IMR-90 (cell line): Measurements from ENCODE around the gene VEGFC. TPM values are rescaled to one million over a fixed set of nuclear protein-coding genes. Genes with fewer than 3 reads are reported as not detected.

Source experiments
- ATAC-seq: fragments of 200-7000 bp; cut with Tn5 transposase; 2 replicates; pipeline ENCODE4 v1.9.1; 2020; ENCODE audit warnings: low read depth, mild to moderate bottlenecking, moderate library complexity
- BruUV-seq: library from RNA; stranded (reverse); fragments of 400-500 nt; replicated peaks from 2 replicates; lab custom pipeline; 2021; lab: Mats Ljungman, UMichigan
- CTCF ChIA-PET: fragments of 300-600 bp; formaldehyde crosslinking; extraction: SDS; loops from one replicate; lab custom pipeline; 2021; ENCODE audit warnings: antibody characterized with exemption; lab: Yijun Ruan, JAX
- POLR2A ChIA-PET: fragments of 300-600 bp; sonication (Branson Sonifier 250); formaldehyde crosslinking; loops from one replicate; lab custom pipeline; 2022; ENCODE audit warnings: antibody characterized with exemption; ENCODE audit not compliant: unreplicated experiment; lab: Charles Lee
- DNase-seq: peaks from one replicate; pipeline ENCODE4 v3.0.0; 2013
- H2AFZ ChIP-seq: replicated peaks from 2 replicates; pipeline ENCODE3; 2013; ENCODE audit warnings: low read length, mild to moderate bottlenecking; ENCODE audit not compliant: poor library complexity
- H2AK5ac ChIP-seq: 2 replicates; pipeline ENCODE4 v1.6.1; 2013; ENCODE audit warnings: low read depth, low read length, inconsistent platforms
- H2AK9ac ChIP-seq: replicated peaks from 2 replicates; pipeline ENCODE3; 2013; ENCODE audit warnings: mild to moderate bottlenecking, low read depth, low read length, moderate library complexity; ENCODE audit not compliant: poor library complexity
- H2BK120ac ChIP-seq: 2 replicates; pipeline ENCODE4 v1.6.1; 2013; ENCODE audit warnings: low read depth, low read length, inconsistent platforms
- H2BK15ac ChIP-seq: 3 replicates; pipeline ENCODE4 v1.6.1; 2013; ENCODE audit warnings: low read depth, low read length, inconsistent platforms
- H2BK20ac ChIP-seq: 2 replicates; pipeline ENCODE4 v1.6.1; 2013; ENCODE audit warnings: low read depth, mild to moderate bottlenecking, inconsistent platforms, low read length, moderate library complexity
- H2BK5ac ChIP-seq: 2 replicates; pipeline ENCODE4 v1.6.1; 2013; ENCODE audit warnings: mild to moderate bottlenecking, low read depth, low read length, inconsistent platforms; ENCODE audit not compliant: poor library complexity, severe bottlenecking
- H3K14ac ChIP-seq: replicated peaks from 2 replicates; pipeline ENCODE4 v1.6.1; 2013; ENCODE audit warnings: low read depth, low read length, inconsistent platforms
- H3K18ac ChIP-seq: 2 replicates; pipeline ENCODE4 v1.6.1; 2013; ENCODE audit warnings: low read depth, low read length, control low read depth
- H3K23ac ChIP-seq: 2 replicates; pipeline ENCODE4 v1.6.1; 2013; ENCODE audit warnings: low read depth, low read length, inconsistent platforms
- H3K27ac ChIP-seq: 2 replicates; pipeline ENCODE4 v1.5.1; 2013; ENCODE audit warnings: mild to moderate bottlenecking, control low read depth, low read length; ENCODE audit not compliant: insufficient read depth
- H3K27me3 ChIP-seq: 2 replicates; pipeline ENCODE4 v1.6.1; 2013; ENCODE audit warnings: low read length; ENCODE audit not compliant: control insufficient read depth, insufficient read depth
- H3K36me3 ChIP-seq: 2 replicates; pipeline ENCODE4 v1.6.1; 2013; ENCODE audit warnings: low read length, mixed read lengths; ENCODE audit not compliant: control insufficient read depth, insufficient read depth
- H3K4ac ChIP-seq: 2 replicates; pipeline ENCODE4 v1.6.1; 2013; ENCODE audit warnings: low read depth, low read length, inconsistent platforms
- H3K4me1 ChIP-seq: 2 replicates; pipeline ENCODE4 v1.6.1; 2013; ENCODE audit warnings: low read length, mixed read lengths; ENCODE audit not compliant: control insufficient read depth, insufficient read depth
- H3K4me2 ChIP-seq: 2 replicates; pipeline ENCODE4 v1.6.1; 2013; ENCODE audit warnings: low read depth, mild to moderate bottlenecking, control low read depth, low read length, moderate library complexity
- H3K4me3 ChIP-seq: 2 replicates; pipeline ENCODE4 v1.5.1; 2013; ENCODE audit warnings: low read depth, mild to moderate bottlenecking, control low read depth, low read length, moderate library complexity; ENCODE audit not compliant: insufficient read depth
- H3K56ac ChIP-seq: 2 replicates; pipeline ENCODE4 v1.6.1; 2013; ENCODE audit warnings: low read length, inconsistent platforms; ENCODE audit not compliant: insufficient read depth; ENCODE audit errors: extremely low read depth
- H3K79me1 ChIP-seq, 2 experiments: 2 replicates each; pipeline ENCODE4 v1.6.1; 2013; ENCODE audit warnings: low read length in 2 of 2, inconsistent platforms in 1 of 2, low read depth in 1 of 2
- H3K9ac ChIP-seq: 2 replicates; pipeline ENCODE4 v1.6.1; 2013; ENCODE audit warnings: low read depth, low read length, control low read depth
- H3K9me1 ChIP-seq: 2 replicates; pipeline ENCODE4 v1.6.1; 2013; ENCODE audit warnings: low read length, inconsistent platforms; ENCODE audit not compliant: insufficient read depth
- H3K9me3 ChIP-seq: 2 replicates; pipeline ENCODE4 v1.6.1; 2013; ENCODE audit warnings: low read length; ENCODE audit not compliant: control insufficient read depth, insufficient read depth
- H4K20me1 ChIP-seq: 2 replicates; pipeline ENCODE4 v1.6.1; 2013; ENCODE audit warnings: low read length, inconsistent platforms; ENCODE audit not compliant: insufficient read depth
- H4K5ac ChIP-seq: 2 replicates; pipeline ENCODE4 v1.6.1; 2013; ENCODE audit warnings: mild to moderate bottlenecking, low read depth, low read length, control low read depth
- H4K8ac ChIP-seq, 2 experiments: 2 replicates each; pipeline ENCODE4 v1.6.1; 2013; ENCODE audit warnings: low read depth in 2 of 2, low read length in 2 of 2, control low read depth in 1 of 2, inconsistent platforms in 1 of 2
- H4K91ac ChIP-seq: 2 replicates; pipeline ENCODE4 v1.6.1; 2013; ENCODE audit warnings: low read depth, low read length, inconsistent platforms; ENCODE audit not compliant: insufficient read depth
- FOS ChIP-seq: fragments of 150-350 bp; IDR thresholded peaks from 2 replicates; pipeline ENCODE4 v1.6.1; 2016; ENCODE audit warnings: low read depth, low read length
- MAFK ChIP-seq: IDR thresholded peaks from 2 replicates; pipeline ENCODE4 v1.6.1; 2012; ENCODE audit warnings: low read depth, low read length, improper control_type of control experiment
- MXI1 ChIP-seq: IDR thresholded peaks from 2 replicates; pipeline ENCODE4 v1.6.1; 2012; ENCODE audit warnings: low read depth, mild to moderate bottlenecking, low read length, moderate library complexity, borderline replicate concordance
- NFE2L2 ChIP-seq: fragments of 150-350 bp; IDR thresholded peaks from 2 replicates; pipeline ENCODE4 v1.6.1; 2016; ENCODE audit warnings: low read depth, mild to moderate bottlenecking, low read length
- POLR2A ChIP-seq: IDR thresholded peaks from 2 replicates; pipeline ENCODE4 v1.6.1; 2012; ENCODE audit warnings: mild to moderate bottlenecking, low read depth, low read length
- RFX5 ChIP-seq: IDR thresholded peaks from 2 replicates; pipeline ENCODE4 v1.8.0; 2012; ENCODE audit warnings: low read depth, mild to moderate bottlenecking, low read length, moderate library complexity
- SMC3 ChIP-seq: fragments of 150-350 bp; IDR thresholded peaks from 2 replicates; pipeline ENCODE4 v1.6.1; 2016; ENCODE audit warnings: low read depth, mild to moderate bottlenecking, antibody characterized with exemption, low read length, moderate library complexity
- USF2 ChIP-seq: fragments of 150-350 bp; IDR thresholded peaks from 2 replicates; pipeline ENCODE4 v1.6.1; 2017; ENCODE audit warnings: mild to moderate bottlenecking, antibody characterized with exemption, low read length, low read depth
- WGBS, 2 experiments: methylation state at CpG; one replicate each; pipeline versions ENCODE4 v1.1.5 to v1.1.7; 2013; ENCODE audit warnings: missing lambda C conversion rate in 2 of 2; ENCODE audit not compliant: insufficient read length in 1 of 2; ENCODE audit errors: extremely low coverage in 2 of 2; 5-methylcytosine and 5-hydroxymethylcytosine counted together
- dilution Hi-C: fragments of 300-500 bp; cut with HindIII; formaldehyde crosslinking; loops from one replicate; pipeline ENCODE4 v1.14.3; 2018; ENCODE audit warnings: low sequenced_read_pairs; ENCODE audit not compliant: unreplicated experiment
- in situ Hi-C: fragments of 300-500 bp; cut with MboI; formaldehyde crosslinking; loops from 3 replicates; pipeline ENCODE4 v1.14.3; 2019; ENCODE audit warnings: low sequenced_read_pairs, inconsistent platforms, mixed read lengths
- intact Hi-C: fragments of 100-400 bp; cut with micrococcal nuclease; formaldehyde crosslinking; loops from 2 replicates; pipeline ENCODE4 v1.10.0; 2022
- polyA plus RNA-seq, 3 experiments: library from polyadenylated mRNA; depleted of rRNA; stranded (reverse); fragments of >200 nt; gene quantifications; 2 replicates each; pipeline ENCODE4 v1.2.3, GENCODE V29; 2012; ENCODE audit warnings: low replicate concordance in 1 of 3
- total RNA-seq: library from RNA; depleted of rRNA; stranded (reverse); fragments of >200 nt; gene quantifications from 2 replicates; pipeline ENCODE4 v1.2.3, GENCODE V29; 2012

Gene VEGFC
- total and polyA plus RNA-seq, 2 of the 4 experiments (the other 2 are of a cell fraction), result 22.9 to 49.7 TPM

DNA sequence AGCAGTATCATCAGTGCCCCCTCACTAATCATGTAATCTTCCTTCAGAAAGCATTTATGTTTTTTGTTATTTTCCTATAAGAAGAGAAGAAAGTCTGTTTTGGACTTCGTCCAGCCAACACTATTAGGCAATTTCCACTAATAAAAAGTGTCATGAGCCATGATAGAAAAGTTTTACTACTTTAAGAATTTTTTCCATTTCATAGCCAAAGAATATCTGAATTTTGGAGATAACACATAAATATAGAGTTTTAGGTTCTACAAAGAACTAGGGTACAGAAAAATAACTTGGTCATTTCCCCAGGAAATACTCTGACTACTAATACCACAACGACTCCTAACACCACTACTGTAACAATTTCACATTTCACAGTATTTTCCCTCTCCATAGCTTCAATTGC, 41.8 kb upstream of the VEGFC start:
- Histone ChIP-seq H3K9me3 (no peaks in the 10 kb centered on the region), H2BK120ac (no peak overlapping the region), H2AK5ac (no peak overlapping the region), H3K4ac (no peak overlapping the region), H3K9ac (no peak overlapping the region), H4K8ac (no peak overlapping the region), H2AK9ac (no peak overlapping the region), H3K27ac (no peak overlapping the region), H3K4me1 (peaks cover 6% of the 10 kb centered on the region), H3K27me3 (no peaks in the 10 kb centered on the region), H2BK5ac (no peak overlapping the region), H4K5ac (no peak overlapping the region), H2AFZ (no peak overlapping the region), H2BK15ac (no peak overlapping the region), H3K79me1 (no peaks in the 10 kb centered on the region), H3K4me3 (no peak overlapping the region), H3K18ac (no peak overlapping the region), H2BK20ac (no peak overlapping the region), H3K56ac (no peak overlapping the region), H3K9me1 (no peaks in the 10 kb centered on the region), H4K91ac (no peak overlapping the region), H4K20me1 (no peaks in the 10 kb centered on the region), H3K23ac (no peak overlapping the region), H3K4me2 (no peak overlapping the region), H3K36me3 (no peaks in the 10 kb centered on the region), H3K14ac (no peak overlapping the region)
- POLR2A ChIA-PET, result no interaction called here
- whole genome bisulfite sequencing, 2 experiments, result 100% methylated on average over 1 of the region's 2 CpGs; no CpG with 5 or more reads in 1 of the 2 experiments
- in situ Hi-C loops (no loop called here), dilution Hi-C loops (no loop called here), intact Hi-C loops (no loop called here)
- no peak for ATAC-seq
- no peak for DNase-seq
- no TSS peak for BruUV-seq
- CTCF ChIA-PET, result interaction anchor here (1.0 kb wide), 1 partner anchor 33 kb away, joined by 3 read pairs; no protein-coding TSS in a partner anchor
- TF ChIP-seq SMC3, result no peak
- TF ChIP-seq NFE2L2, result no peak
- no peak for TF ChIP-seq MXI1
- no peak for TF ChIP-seq USF2
- no peak for TF ChIP-seq POLR2A
- no peak for TF ChIP-seq FOS
- TF ChIP-seq MAFK, result no peak
- no peak for TF ChIP-seq RFX5
